HCT116 (cell line): ENCODE data around the gene TMEM11.
"Not testable (repeated sequence)": the region's sequence is repeated elsewhere in the genome, so short reads cannot be mapped to it uniquely, and the experiment has no call there.

ENCODE experiments used
- ELF1 ChIP-seq: IDR thresholded peaks from 2 replicates; pipeline ENCODE4 v1.6.1; 2012; ENCODE audit warnings: low read depth, borderline replicate concordance
- POLR2A ChIP-seq: IDR thresholded peaks from 2 replicates; pipeline ENCODE4 v1.7.0; 2011; ENCODE audit warnings: borderline replicate concordance; ENCODE audit not compliant: insufficient read depth, insufficient read length; ENCODE audit errors: extremely low read depth
- POLR2AphosphoS5 ChIP-seq: IDR thresholded peaks from 2 replicates; pipeline ENCODE4 v1.6.1; 2011; ENCODE audit warnings: mild to moderate bottlenecking, low read depth, low read length, moderate library complexity
- SIN3A ChIP-seq: IDR thresholded peaks from 2 replicates; pipeline ENCODE4 v1.6.1; 2012; ENCODE audit warnings: low read depth
- ZNF274 ChIP-seq: fragments of 200-500 bp; sonication (Bioruptor generic); IDR thresholded peaks from 2 replicates; pipeline ENCODE4 v1.6.1; 2014; ENCODE audit warnings: mild to moderate bottlenecking, low read depth, low read length, inconsistent platforms
- TF ChIP-seq, protein P1 (sequence below), 3 experiments: fragments of 200-600 bp in 1 of 3; sonication (generic) in 1 of 3; IDR thresholded peaks in 2 of 3; conservative IDR thresholded peaks in 1 of 3; 2 replicates each; pipeline ENCODE4 v1.5.1; 2012 to 2017; ENCODE audit warnings: low read depth in 2 of 3, low read length in 2 of 3, antibody characterized with exemption in 1 of 3, borderline replicate concordance in 1 of 3, control low read depth in 1 of 3, mild to moderate bottlenecking in 1 of 3, mixed read lengths in 1 of 3, mixed run types in 1 of 3, moderate library complexity in 1 of 3; ENCODE audit not compliant: insufficient read depth in 1 of 3
- TF ChIP-seq, protein P2 (sequence below): IDR thresholded peaks from 2 replicates; pipeline ENCODE4 v1.6.1; 2012

DNA sequence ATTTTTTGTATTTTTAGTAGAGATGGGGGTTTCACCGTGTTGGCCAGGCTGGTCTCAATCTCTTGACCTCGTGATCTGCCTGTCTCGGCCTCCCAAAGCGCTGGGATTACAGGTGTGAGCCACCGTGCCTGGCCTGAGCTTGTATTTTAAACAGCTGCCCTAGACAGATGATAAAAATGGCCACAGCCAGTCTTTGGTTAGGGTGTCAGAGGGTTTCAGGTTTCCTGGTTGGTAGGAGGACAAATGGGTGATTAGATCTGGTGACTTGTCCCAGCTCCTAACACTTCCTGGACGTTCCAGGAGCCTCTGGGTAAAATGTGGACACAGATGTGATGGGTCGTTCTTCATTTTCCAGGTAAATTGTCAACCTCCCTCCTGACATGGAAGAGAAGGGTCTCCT is 21.5 kb downstream of the TMEM11 start:
- not testable (repeated sequence) for TF ChIP-seq SIN3A, POLR2AphosphoS5, ELF1, ZNF274, POLR2A
- TF ChIP-seq, protein P1, sequence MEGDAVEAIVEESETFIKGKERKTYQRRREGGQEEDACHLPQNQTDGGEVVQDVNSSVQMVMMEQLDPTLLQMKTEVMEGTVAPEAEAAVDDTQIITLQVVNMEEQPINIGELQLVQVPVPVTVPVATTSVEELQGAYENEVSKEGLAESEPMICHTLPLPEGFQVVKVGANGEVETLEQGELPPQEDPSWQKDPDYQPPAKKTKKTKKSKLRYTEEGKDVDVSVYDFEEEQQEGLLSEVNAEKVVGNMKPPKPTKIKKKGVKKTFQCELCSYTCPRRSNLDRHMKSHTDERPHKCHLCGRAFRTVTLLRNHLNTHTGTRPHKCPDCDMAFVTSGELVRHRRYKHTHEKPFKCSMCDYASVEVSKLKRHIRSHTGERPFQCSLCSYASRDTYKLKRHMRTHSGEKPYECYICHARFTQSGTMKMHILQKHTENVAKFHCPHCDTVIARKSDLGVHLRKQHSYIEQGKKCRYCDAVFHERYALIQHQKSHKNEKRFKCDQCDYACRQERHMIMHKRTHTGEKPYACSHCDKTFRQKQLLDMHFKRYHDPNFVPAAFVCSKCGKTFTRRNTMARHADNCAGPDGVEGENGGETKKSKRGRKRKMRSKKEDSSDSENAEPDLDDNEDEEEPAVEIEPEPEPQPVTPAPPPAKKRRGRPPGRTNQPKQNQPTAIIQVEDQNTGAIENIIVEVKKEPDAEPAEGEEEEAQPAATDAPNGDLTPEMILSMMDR (IDR thresholded peaks at IDR 0.05 in 2 of 3, conservative IDR thresholded peaks at IDR 0.05 in 1 of 3; ENCODE audit: borderline replicate concordance in 1 of 3, insufficient read depth in 1 of 3, low read depth in 2 of 3, low read length in 2 of 3) = not testable (repeated sequence)
- TF ChIP-seq, protein P2, sequence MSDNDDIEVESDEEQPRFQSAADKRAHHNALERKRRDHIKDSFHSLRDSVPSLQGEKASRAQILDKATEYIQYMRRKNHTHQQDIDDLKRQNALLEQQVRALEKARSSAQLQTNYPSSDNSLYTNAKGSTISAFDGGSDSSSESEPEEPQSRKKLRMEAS = not testable (repeated sequence)
